HCT116 (cell line): ENCODE measurements around the gene GRAPL.
"Not testable (repeated sequence)": the region's sequence is repeated elsewhere in the genome, so short reads cannot be mapped to it uniquely, and the experiment has no call there.

Experiments
- EGR1 ChIP-seq: IDR thresholded peaks from 2 replicates; pipeline ENCODE4 v1.6.1; 2012; ENCODE audit warnings: low read depth
- EZH2phosphoT487 ChIP-seq: fragments of 200-600 bp; IDR thresholded peaks from 2 replicates; pipeline ENCODE4 v1.6.1; 2018; ENCODE audit warnings: antibody characterized with exemption, borderline replicate concordance

GRCh38 chr17:19133793-19134192 lies 6.4 kb downstream of the GRAPL start:
- TF ChIP-seq EZH2phosphoT487, EGR1: not testable (repeated sequence)
